Loucy (cell line): ENCODE results near the gene SIAH3.
"Not testable (repeated sequence)": the region's sequence is repeated elsewhere in the genome, so short reads cannot be mapped to it uniquely, and the experiment has no call there.

ENCODE experiments used
- H2AFZ ChIP-seq: fragments of 200-600 bp; sonication (generic); 2 replicates; pipeline ENCODE4 v1.6.0; 2016; ENCODE audit warnings: antibody characterized with exemption, mild to moderate bottlenecking, low read length, moderate library complexity
- H3F3A ChIP-seq: fragments of 200-600 bp; 2 replicates; pipeline ENCODE4 v1.6.0; 2016; ENCODE audit warnings: antibody characterized with exemption, low read depth, mild to moderate bottlenecking
- H3K27me3 ChIP-seq: fragments of 200-600 bp; sonication (generic); 2 replicates; pipeline ENCODE4 v1.6.1; 2014; ENCODE audit warnings: low read length, mild to moderate bottlenecking; ENCODE audit not compliant: insufficient read depth, poor library complexity, severe bottlenecking
- H3K36me3 ChIP-seq: fragments of 200-600 bp; sonication (generic); 2 replicates; pipeline ENCODE4 v1.6.1; 2016; ENCODE audit warnings: low read length; ENCODE audit not compliant: insufficient read depth
- H3K4me1 ChIP-seq: fragments of 200-600 bp; sonication (generic); 2 replicates; pipeline ENCODE4 v1.5.1; 2014; ENCODE audit warnings: low read length, mild to moderate bottlenecking; ENCODE audit not compliant: insufficient read depth, poor library complexity, severe bottlenecking
- H3K4me2 ChIP-seq: fragments of 200-600 bp; sonication (generic); 2 replicates; pipeline ENCODE4 v1.6.0; 2014; ENCODE audit warnings: antibody characterized with exemption, low read length, low read depth, mild to moderate bottlenecking; ENCODE audit not compliant: poor library complexity, severe bottlenecking
- H3K4me3 ChIP-seq: fragments of 200-600 bp; sonication (generic); 2 replicates; pipeline ENCODE4 v1.5.1; 2014; ENCODE audit warnings: low read length, mild to moderate bottlenecking, mixed read lengths; ENCODE audit not compliant: poor library complexity, severe bottlenecking
- H3K79me2 ChIP-seq: fragments of 200-600 bp; sonication (generic); 2 replicates; pipeline ENCODE4 v1.6.1; 2014; ENCODE audit warnings: low read length; ENCODE audit not compliant: insufficient read depth
- H3K9ac ChIP-seq: fragments of 200-600 bp; sonication (generic); 2 replicates; pipeline ENCODE4 v1.6.0; 2014; ENCODE audit warnings: mild to moderate bottlenecking, low read depth, low read length, moderate library complexity; ENCODE audit not compliant: poor library complexity, severe bottlenecking
- H3K9me2 ChIP-seq: fragments of 200-600 bp; sonication (generic); replicated peaks from 2 replicates; pipeline ENCODE4 v1.6.1; 2016; ENCODE audit warnings: low read depth, low read length, mixed read lengths
- H3K9me3 ChIP-seq: fragments of 200-600 bp; sonication (generic); 2 replicates; pipeline ENCODE4 v1.6.1; 2014; ENCODE audit warnings: mild to moderate bottlenecking, antibody characterized with exemption, low read length, low read depth; ENCODE audit not compliant: insufficient read depth
- H4K20me1 ChIP-seq: fragments of 200-600 bp; sonication (generic); 2 replicates; pipeline ENCODE4 v1.6.0; 2014; ENCODE audit warnings: antibody characterized with exemption, low read length, mild to moderate bottlenecking; ENCODE audit not compliant: insufficient read depth, poor library complexity, severe bottlenecking
- EZH2phosphoT487 ChIP-seq: fragments of 200-600 bp; IDR thresholded peaks from 2 replicates; pipeline ENCODE4 v1.6.1; 2018; ENCODE audit warnings: antibody characterized with exemption, mild to moderate bottlenecking, moderate library complexity, borderline replicate concordance
- TF ChIP-seq, protein P1 (sequence below): fragments of 200-600 bp; sonication (generic); conservative IDR thresholded peaks from 2 replicates; pipeline ENCODE4 v1.5.1; 2014; ENCODE audit warnings: mild to moderate bottlenecking, antibody characterized with exemption, low read length

Gene SIAH3

DNA sequence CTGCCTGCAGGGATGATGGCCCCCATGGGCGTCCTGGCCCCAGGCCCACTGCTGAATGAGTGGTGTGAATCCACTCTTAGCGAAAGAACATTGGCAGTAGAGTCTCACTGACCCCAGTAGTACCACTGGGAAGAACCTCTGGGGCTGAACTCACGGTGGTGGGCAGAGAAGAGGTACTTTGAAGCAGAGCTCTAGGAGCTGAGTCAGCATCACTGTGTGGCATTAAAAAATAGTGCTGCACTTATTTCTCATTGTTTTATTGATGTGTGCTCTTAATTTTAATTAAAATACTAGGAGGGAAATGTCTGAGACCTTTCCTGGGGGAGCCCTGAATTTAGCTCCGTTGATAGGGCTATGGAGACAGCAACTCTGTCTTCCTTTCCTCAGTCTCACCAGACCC is 88.1 kb downstream of the SIAH3 start:
- Histone ChIP-seq H3K36me3 (no peaks in the 10 kb centered on the region), H3K79me2 (no peaks in the 10 kb centered on the region), H3K4me3 (no peak overlapping the region), H2AFZ (no peak overlapping the region), H3K27me3 (no peaks in the 10 kb centered on the region), H3F3A (no peaks in the 10 kb centered on the region), H3K9ac (no peak overlapping the region), H4K20me1 (no peaks in the 10 kb centered on the region), H3K9me2 (no peaks in the 10 kb centered on the region), H3K4me2 (no peak overlapping the region), H3K4me1 (peaks cover 16% of the 10 kb centered on the region), H3K9me3 (no peaks in the 10 kb centered on the region)
- TF ChIP-seq EZH2phosphoT487 = no peak
- TF ChIP-seq, protein P1, sequence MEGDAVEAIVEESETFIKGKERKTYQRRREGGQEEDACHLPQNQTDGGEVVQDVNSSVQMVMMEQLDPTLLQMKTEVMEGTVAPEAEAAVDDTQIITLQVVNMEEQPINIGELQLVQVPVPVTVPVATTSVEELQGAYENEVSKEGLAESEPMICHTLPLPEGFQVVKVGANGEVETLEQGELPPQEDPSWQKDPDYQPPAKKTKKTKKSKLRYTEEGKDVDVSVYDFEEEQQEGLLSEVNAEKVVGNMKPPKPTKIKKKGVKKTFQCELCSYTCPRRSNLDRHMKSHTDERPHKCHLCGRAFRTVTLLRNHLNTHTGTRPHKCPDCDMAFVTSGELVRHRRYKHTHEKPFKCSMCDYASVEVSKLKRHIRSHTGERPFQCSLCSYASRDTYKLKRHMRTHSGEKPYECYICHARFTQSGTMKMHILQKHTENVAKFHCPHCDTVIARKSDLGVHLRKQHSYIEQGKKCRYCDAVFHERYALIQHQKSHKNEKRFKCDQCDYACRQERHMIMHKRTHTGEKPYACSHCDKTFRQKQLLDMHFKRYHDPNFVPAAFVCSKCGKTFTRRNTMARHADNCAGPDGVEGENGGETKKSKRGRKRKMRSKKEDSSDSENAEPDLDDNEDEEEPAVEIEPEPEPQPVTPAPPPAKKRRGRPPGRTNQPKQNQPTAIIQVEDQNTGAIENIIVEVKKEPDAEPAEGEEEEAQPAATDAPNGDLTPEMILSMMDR = no peak

DNA sequence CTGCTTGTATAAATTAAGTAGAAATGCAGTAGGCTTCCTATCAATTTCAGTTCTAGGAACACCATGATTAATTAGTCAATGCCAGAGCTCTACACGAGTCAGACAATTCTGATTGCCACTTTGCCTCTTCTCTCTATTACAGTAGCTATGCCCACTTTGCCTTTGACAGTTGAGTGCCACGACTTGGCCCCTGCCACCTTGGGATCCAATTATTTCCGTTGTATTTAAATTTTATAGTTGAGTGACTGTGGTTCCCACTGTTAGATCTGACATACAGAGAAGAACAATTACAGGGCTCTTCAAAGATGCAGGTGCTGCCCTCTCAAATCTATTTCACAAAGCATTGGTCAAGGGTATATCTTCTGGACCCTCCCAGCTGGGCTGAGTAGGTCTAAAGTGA is 94.0 kb downstream of the SIAH3 start:
- not testable (repeated sequence) for H3K27me3 ChIP-seq, H3K9me2 ChIP-seq, H3K9me3 ChIP-seq

DNA sequence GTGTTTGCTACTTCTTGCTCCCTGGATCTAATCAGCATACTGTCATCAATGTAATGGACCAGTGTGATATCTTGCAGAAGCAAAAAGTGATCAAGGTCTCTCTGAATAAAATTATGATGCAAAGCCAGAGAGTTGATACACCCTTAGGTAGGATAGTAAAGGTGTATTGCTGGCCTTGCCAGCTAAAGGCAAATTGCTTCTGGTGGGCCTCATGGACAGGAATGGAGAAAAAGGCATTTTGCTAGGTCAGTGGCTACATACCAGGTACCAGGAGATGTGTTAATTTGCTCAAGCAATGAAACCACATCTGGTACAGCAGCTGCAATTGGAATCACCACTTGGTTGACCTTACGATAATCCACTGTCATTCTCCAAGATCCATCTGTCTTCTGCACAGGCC is 95.1 kb downstream of the SIAH3 start:
- H3K4me2 ChIP-seq, H3K79me2 ChIP-seq, H3K27me3 ChIP-seq, H3K4me1 ChIP-seq, H4K20me1 ChIP-seq, H3K9me3 ChIP-seq, H3F3A ChIP-seq, H3K9me2 ChIP-seq, H3K36me3 ChIP-seq, H3K9ac ChIP-seq, H2AFZ ChIP-seq, H3K4me3 ChIP-seq: not testable (repeated sequence)

More for the DNA sequence above, 94.0 kb downstream of the SIAH3 start:
- H3K4me1 ChIP-seq, H3K4me3 ChIP-seq, H3F3A ChIP-seq, H3K79me2 ChIP-seq, H3K36me3 ChIP-seq, H3K4me2 ChIP-seq, H3K9ac ChIP-seq, H4K20me1 ChIP-seq, H2AFZ ChIP-seq: not testable (repeated sequence)

DNA sequence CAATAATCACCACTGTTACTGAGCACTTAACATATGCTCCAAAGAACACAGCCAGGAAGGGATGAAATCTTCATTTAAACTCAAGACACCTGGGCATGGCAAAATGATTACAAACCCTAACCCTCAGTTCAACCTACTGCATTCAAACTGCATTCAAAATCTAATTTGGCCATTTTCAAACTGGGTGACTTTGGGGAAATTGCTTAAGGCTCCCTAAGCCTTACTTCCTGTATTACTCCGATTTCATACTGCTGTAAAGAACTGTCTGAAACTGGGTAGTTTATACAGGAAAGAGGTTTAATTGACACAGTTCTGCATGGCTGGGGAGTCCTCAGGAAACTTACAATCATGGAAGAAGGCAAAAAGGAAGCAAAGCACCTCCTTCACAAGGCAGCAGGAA is 99.0 kb downstream of the SIAH3 start:
- Histone ChIP-seq H3K4me1 (no peaks in the 10 kb centered on the region), H3K9ac (no peak overlapping the region), H3K36me3 (no peaks in the 10 kb centered on the region), H3K9me3 (no peaks in the 10 kb centered on the region), H3K4me3 (no peak overlapping the region), H3K79me2 (no peaks in the 10 kb centered on the region), H2AFZ (0 out of 2 replicates have a peak overlapping the region, but pooled peaks have one; percentile 8), H3K9me2 (no peaks in the 10 kb centered on the region), H3K4me2 (no peak overlapping the region), H3K27me3 (no peaks in the 10 kb centered on the region), H3F3A (no peaks in the 10 kb centered on the region), H4K20me1 (no peaks in the 10 kb centered on the region)
- no peak for TF ChIP-seq EZH2phosphoT487
- TF ChIP-seq, protein P1 = no peak
